GM18507 (cell line): ENCODE data around the gene WNT4.

Experiments
- DNase-seq: peaks from one replicate; pipeline ENCODE4 v3.0.0; 2011; ENCODE audit warnings: low read depth; ENCODE audit not compliant: insufficient read length; ENCODE audit errors: extremely low spot score
- FAIRE-seq: peaks from 2 replicates; lab custom pipeline; 2011; peaks lifted over from hg19 to GRCh38; lab: Jason Lieb, UNC

Gene WNT4

DNA sequence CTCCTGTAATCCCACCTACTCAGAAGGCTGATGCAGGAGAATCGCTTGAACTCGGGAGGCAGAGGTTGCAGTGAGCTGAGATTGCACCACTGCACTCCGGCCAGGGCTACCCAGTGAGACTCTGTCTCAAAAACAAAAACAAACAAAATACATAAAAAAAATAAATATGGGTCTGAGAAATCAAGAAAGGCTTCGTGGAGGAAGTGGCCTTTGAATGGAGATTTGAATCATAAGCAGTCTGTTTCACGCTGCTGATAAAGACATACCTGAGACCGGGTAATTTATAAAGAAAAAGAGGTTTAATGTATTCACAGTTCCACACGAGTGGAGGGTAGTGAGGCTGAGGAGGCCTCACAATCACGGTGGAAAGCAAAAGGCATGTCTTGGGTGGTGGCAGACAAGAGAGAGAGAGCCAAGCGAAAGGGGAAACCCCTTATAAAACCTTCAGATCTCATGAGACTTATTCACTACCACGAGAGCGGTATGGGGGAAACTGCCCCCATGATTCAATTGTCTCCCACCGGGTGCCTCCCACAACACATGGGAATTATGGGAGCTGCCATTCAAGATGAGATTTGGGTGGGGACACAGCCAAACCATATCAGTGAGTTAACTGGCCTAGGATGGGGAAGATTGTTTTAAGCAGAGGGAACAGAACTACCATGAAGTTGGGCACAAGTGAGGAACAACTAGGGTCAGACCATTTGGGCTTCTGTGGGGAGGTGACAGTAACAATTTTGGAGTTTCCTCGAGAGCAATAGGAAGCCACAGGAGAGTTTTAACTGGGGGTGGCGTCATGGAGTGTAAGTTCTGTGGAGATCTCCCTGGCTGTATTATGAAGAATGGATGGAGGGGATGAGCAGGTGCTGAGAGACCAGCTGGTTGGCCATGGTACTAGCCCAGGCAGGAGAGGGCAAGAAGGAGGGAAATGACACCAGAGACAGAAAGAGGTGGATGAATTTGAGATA lies 22.2 kb upstream of the WNT4 start:
- FAIRE-seq (no peak), DNase-seq (no peak)

DNA sequence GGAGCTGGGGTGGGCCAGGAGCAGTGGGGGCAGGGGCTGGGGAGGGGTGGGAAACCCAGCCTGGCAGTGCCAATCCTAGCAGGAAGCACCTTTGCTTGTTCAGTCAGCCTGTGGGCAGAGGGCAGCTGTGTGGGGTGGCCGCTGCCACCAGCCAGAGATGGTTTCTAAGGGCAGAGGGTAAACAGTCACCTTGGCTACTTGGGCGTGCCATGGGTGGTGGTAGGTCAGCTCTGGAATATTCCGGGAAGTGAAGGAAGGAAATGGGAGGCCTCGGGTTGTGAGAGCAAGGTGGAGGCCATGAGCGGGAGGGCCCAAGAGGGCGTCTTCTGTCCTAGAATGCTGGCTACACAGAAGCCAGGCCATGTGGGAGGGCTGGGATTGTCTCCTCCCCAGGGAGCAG lies 20.7 kb upstream of the WNT4 start:
- FAIRE-seq: no peak
- no peak for DNase-seq

DNA sequence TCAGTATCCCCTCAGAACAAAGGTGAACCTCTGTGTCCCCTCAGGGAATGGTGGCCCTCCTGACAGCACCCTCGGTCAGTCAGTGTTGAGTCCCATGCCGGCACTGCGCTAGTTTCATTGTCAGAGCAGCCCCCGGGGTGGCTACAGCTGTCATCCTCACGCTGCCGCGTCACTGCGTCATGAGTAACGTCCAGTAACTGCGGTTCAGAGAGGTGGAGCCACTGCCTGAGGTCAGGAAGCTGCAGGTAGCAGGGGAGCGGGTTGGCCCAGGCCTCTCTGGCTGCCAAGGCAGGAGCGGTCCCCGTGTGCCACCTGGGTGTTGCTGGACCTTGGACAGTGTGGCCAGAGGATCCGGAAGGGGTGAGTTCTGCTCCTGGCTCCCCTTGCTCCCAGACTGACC lies 20.2 kb upstream of the WNT4 start:
- no peak for FAIRE-seq
- no peak for DNase-seq

DNA sequence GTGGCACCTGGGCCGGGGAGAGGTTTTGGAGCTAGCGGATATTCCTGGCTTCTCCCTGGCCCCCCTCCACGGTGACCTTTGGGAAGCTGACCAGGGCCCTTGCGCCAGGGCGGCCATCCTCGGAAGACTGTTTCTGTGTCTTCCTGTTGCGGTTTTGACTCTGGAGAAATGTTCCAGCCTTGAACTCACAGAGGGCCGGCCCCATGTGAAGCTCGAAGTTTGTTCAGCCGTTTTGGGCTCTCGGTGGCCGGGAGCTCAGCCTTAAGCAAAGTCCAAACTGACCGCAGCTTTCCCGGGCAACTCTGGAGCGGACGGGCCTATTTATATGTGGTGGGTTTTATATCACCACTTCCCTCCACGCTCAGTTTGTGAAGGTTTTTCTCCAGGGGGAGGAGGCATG lies 17.0 kb upstream of the WNT4 start:
- FAIRE-seq: no peak
- no peak for DNase-seq

DNA sequence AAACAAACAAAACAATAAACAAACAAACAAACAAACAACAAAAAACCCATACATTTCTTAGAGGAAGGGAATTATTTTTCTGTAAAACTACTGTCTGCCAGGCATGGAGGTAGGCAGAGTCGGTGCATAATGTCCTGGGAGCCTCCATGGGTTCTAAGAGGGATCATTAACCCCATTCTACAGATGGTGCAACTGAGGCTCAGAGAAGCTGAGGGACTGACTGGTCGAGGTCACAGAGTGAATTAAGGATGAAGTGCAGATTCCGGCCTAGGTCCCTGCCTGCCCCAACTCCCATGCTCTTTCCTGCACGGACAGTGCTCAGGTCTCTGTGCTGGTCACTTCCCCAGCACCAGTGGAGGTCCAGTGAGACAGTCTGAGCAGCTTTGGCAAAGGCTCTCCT lies 15.8 kb upstream of the WNT4 start:
- FAIRE-seq: no peak
- DNase-seq: no peak

DNA sequence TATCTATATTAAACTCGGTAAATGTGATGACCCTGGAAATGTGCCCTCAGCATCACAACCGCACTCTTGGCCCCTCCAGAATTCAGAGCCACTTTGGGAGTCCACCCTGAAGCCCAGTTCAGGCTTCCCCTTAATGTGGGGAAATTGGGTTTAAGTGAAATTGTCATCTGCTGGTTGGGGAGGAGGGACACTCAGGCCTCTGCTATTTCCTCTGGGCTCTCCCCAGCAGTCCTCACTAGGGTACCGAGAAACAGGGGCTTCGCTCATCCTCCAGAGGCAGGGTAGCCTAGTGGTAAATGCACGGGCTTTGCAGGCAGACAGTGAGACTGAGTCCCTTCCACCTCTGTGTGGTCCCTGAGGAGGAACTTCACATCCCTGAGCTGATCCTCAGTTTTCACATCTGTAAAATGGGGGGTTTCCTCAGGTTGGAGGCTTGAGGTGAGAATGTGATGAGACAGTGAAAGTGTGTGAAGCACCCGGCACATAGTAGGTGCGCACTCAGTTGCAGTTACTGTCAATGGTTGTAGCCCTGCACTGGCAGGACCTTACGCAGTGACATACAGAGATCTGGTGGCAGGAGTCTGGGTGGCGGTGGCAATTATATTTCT lies 14.6 kb upstream of the WNT4 start:
- FAIRE-seq: no peak
- no peak for DNase-seq

DNA sequence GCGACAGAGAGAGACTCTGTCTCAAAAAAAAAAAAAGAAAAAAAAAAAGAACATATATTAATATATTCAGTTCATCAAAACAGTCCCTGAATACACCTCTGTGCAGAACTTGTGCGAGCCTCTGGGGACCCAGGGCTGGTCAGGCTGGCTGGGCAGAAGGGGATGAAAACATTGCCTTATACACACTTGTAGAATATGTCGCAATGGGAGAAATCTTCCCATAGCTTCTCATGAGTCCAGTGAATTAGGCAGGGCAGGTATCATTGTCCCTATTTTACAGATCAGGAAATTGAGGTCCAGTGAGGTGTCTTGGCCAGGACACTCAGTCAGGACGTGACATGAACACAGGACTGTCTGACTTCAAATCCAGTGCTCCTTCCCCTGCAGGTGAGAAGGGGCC lies 12.6 kb upstream of the WNT4 start:
- no peak for FAIRE-seq
- no peak for DNase-seq

- no peak for DNase-seq
- FAIRE-seq: no peak
Observed at GRCh38 chr1:22154626-22155025, 11.7 kb upstream of the WNT4 start.

GRCh38 chr1:22153660-22154437 lies 11.0 kb upstream of the WNT4 start:
- DNase-seq: no peak
- FAIRE-seq: no peak

GRCh38 chr1:22150923-22151322 lies 8.0 kb upstream of the WNT4 start:
- FAIRE-seq (no peak), DNase-seq (no peak)

DNA sequence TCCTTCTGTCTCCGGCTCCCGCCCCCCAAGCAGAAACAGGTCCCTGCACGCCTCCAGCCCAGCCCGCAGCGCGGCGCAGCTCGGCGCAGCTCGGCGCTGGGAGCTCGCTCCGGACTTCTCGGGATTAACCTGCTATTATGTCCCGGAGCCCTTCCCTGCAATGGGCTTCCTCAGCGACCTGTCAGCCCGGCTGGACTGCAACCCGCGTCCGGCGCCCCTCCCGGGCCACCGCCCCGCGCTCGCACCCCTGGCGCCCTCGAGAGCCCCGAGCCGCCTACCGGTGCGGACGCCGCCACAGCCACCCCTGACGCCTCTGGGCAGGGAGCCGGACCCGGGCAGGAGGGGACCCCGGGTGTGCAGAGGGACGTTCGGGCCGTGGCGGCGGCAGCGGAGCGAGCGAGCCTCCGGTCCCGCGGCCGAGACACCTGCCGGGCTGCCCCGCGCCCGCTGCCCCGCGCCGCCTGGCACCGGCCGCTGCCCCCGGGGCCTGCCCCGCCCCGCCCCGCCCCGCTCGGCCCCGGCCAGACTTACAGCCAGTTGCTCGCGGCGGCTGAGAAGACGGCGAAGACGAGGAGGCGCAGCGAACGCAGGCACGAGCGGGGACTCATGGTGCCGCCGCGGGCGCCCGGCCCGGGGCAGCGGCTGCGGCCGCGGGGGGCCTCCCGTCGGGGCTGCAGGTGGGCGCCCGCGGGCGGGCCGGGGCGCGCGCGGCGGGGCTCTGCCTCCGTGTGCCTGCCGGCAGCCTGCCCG lies 407 bp downstream of the WNT4 start:
- DNase-seq (no peak), FAIRE-seq (no peak)

- DNase-seq (no peak), FAIRE-seq (no peak)
Observed at GRCh38 chr1:22141554-22142314, 1.2 kb downstream of the WNT4 start.

DNA sequence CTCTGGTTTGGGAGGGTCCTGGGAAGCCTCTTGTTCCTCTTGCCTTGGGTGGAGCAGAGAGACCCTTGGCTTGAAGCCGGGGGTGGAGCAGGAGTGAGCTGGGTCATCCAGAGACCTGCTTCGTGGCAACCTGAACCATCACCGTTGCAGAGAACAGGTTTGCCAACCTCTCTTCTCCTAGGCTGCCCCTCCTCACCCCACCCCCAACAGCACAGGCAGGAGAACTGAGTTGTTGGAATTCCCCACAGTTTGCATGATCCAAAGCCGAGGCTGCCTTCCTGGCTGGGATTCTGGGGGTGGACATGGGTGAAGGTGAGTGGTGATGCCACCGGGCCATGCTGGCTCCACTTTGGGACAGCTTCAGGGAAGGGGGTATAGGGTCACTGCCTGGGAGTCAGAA lies 2.2 kb downstream of the WNT4 start:
- DNase-seq: no peak
- FAIRE-seq: no peak

GRCh38 chr1:22139817-22140216 lies 3.1 kb downstream of the WNT4 start:
- DNase-seq (no peak), FAIRE-seq (no peak)

- DNase-seq (no peak), FAIRE-seq (no peak)
Observed at GRCh38 chr1:22139066-22139594, 3.8 kb downstream of the WNT4 start.

DNA sequence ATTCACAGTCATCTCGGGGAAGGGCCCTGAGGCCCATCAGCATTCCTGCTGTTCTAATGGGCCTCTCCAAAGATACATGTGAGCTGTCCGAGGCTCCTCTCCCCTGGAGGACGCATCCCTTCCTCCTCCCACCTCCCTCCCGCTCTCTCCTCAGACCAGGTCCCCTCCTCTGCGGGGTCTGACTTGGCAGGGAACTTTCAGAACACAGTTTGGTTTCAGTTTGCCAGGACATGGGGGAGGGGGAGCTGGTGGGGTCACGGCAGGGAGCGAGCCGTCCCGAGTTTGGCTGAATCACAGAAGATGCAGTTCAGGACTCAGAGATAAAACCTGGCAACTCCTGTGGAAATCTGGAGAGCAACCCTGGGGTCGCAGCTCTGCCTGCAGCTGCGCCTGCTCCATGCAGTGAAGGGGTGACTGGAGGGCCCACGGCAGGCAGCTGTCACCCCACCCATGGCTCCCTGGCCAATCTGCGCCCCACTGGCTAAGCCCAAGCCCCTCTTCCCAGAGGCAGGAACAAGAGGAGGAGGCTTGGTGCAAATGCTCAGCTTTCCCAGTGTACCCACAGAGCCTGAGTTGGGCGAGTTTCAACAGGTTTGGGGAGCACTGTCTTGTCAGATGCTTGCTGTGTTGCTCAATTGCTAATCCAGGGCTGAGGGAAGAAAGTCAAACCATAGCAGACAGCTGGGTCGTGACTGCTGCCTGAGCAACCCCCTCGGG lies 5.7 kb downstream of the WNT4 start:
- no peak for FAIRE-seq

DNA sequence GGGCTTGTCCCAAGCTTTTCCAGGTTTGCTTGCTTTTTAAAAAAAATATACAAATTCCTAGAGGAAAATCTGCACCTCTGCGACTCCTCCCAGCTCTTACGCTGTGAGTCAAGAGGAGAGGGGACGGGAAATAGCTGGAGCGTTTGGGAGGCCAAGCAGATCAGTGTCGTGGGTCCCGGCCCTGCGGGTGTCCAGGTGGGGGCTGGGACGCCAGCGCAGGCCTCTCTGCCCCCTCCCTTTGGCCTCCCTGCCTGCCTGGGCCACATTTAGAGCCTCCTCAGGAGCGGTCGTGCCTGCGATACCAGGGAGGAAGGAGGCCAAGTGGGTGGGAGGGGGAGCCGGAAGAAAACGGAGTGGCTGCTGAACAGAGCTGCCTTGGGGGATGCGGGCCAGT lies 9.0 kb downstream of the WNT4 start:
- FAIRE-seq: no peak
- no peak for DNase-seq

More for the DNA sequence above, 5.7 kb downstream of the WNT4 start:
- DNase-seq: no peak

GRCh38 chr1:22133247-22133930 lies 9.5 kb downstream of the WNT4 start:
- no peak for DNase-seq
- FAIRE-seq: no peak
